CD4-positive, alpha-beta T cell (primary cell): ENCODE data around the gene DHRSX. TPM values are rescaled to one million over a fixed set of nuclear protein-coding genes. Genes with fewer than 3 reads are reported as not detected.
"Not testable (repeated sequence)": the region's sequence is repeated elsewhere in the genome, so short reads cannot be mapped to it uniquely, and the experiment has no call there.

Experiments used
- ATAC-seq: fragments of 200-7000 bp; cut with Tn5 transposase; one replicate; pipeline ENCODE4 v1.10.0; 2022; ENCODE audit warnings: mild to moderate bottlenecking; ENCODE audit not compliant: poor library complexity
- CTCF ChIA-PET: fragments of 350-600 bp; sonication (Branson Sonifier 250); formaldehyde crosslinking; loops from one replicate; lab custom pipeline; 2021; ENCODE audit warnings: antibody characterized with exemption, inconsistent platforms; lab: Charles Lee
- POLR2A ChIA-PET: fragments of 350-600 bp; sonication (Branson Sonifier 250); formaldehyde crosslinking; loops from one replicate; lab custom pipeline; 2021; ENCODE audit warnings: antibody characterized with exemption, inconsistent platforms; lab: Charles Lee
- DNase-seq, 14 experiments: peaks; one replicate each; pipeline ENCODE4 v3.0.0-alpha.2; 2013 to 2020; ENCODE audit warnings: mixed read lengths in 2 of 14
- H3K27ac ChIP-seq, 2 donors: one replicate each; pipeline versions ENCODE4 v1.5.1 to v1.7.0; 2013; ENCODE audit warnings: low read length in 2 of 2, low read depth in 1 of 2, mild to moderate bottlenecking in 1 of 2
- H3K27me3 ChIP-seq, 2 experiments: 1 replicate in 1 of 2; 2 replicates in 1 of 2; pipeline versions ENCODE4 v1.6.1 to v1.7.0; 2013; ENCODE audit warnings: low read length in 2 of 2, control low read depth in 1 of 2, mild to moderate bottlenecking in 1 of 2, moderate library complexity in 1 of 2; ENCODE audit not compliant: insufficient read depth in 2 of 2, control insufficient read depth in 1 of 2
- H3K36me3 ChIP-seq: one replicate; pipeline ENCODE4 v1.6.1; 2013; ENCODE audit warnings: low read length, control low read depth; ENCODE audit not compliant: insufficient read depth
- H3K4me1 ChIP-seq: one replicate; pipeline ENCODE4 v1.6.1; 2013; ENCODE audit warnings: low read length, control low read depth; ENCODE audit not compliant: insufficient read depth
- H3K4me3 ChIP-seq: one replicate; pipeline ENCODE4 v1.5.1; 2013; ENCODE audit warnings: mild to moderate bottlenecking, low read length, moderate library complexity
- H3K9me3 ChIP-seq, 2 experiments: 1 replicate in 1 of 2; 2 replicates in 1 of 2; pipeline versions ENCODE4 v1.6.1 to v1.7.0; 2013; ENCODE audit warnings: low read length in 2 of 2, mild to moderate bottlenecking in 2 of 2, control low read depth in 1 of 2, moderate library complexity in 1 of 2; ENCODE audit not compliant: control insufficient read depth in 1 of 2, insufficient read depth in 1 of 2
- H3K27ac Mint-ChIP-seq: one replicate; pipeline ENCODE4 v1.8.0; 2020; ENCODE audit warnings: mixed read lengths
- H3K27me3 Mint-ChIP-seq: one replicate; pipeline ENCODE4 v1.8.0; 2021; ENCODE audit warnings: mixed read lengths
- H3K36me3 Mint-ChIP-seq: one replicate; pipeline ENCODE4 v1.8.0; 2021; ENCODE audit warnings: low read depth, mixed read lengths
- H3K4me1 Mint-ChIP-seq: one replicate; pipeline ENCODE4 v1.8.0; 2021; ENCODE audit warnings: low read depth, mixed read lengths
- H3K4me3 Mint-ChIP-seq: one replicate; pipeline ENCODE4 v1.8.0; 2020; ENCODE audit warnings: mild to moderate bottlenecking, mixed read lengths
- H3K9me3 Mint-ChIP-seq: one replicate; pipeline ENCODE4 v1.8.0; 2020; ENCODE audit warnings: mixed read lengths
- CTCF ChIP-seq: fragments of 200-600 bp; IDR thresholded peaks from one replicate; pipeline ENCODE4 v1.8.0; 2022; ENCODE audit warnings: antibody characterized with exemption, mild to moderate bottlenecking
- intact Hi-C, 2 experiments: fragments of 100-400 bp; cut with DNase I in 1 of 2; cut with micrococcal nuclease in 1 of 2; formaldehyde crosslinking; loops; one replicate each; pipeline versions ENCODE4 v1.15.1 to v1.9.0; 2023 to 2025; cut with DNase I, micrococcal nuclease
- total RNA-seq, 174 experiments: library from RNA in 2 of 174; stranded (reverse) in 2 of 174; gene quantifications; one replicate each; pipeline ENCODE4 v1.2.3 and lab custom pipeline; 2021 to 2026

The DHRSX gene
- total RNA-seq, 2 experiments from 2014 or later, result 12.1 to 13.9 TPM

GRCh38 chrX:2283111-2283859, 217.5 kb downstream of the DHRSX start:
- no peak for ATAC-seq
- ChIA-PET CTCF (no interaction called here), POLR2A (no interaction called here)
- H3K9me3 ChIP-seq, result no peaks in the 10 kb centered on the region
- no peak for TF ChIP-seq CTCF
- Mint-ChIP-seq H3K4me3 (no peak overlapping the region), H3K27ac (no peak overlapping the region), H3K4me1 (no peaks in the 10 kb centered on the region), H3K27me3 (no peaks in the 10 kb centered on the region), H3K9me3 (peaks cover 8% of the 10 kb centered on the region), H3K36me3 (peaks cover 37% of the 10 kb centered on the region)
- no peaks in the 10 kb centered on the region for H3K27me3 ChIP-seq
- no peak for DNase-seq
- no peaks in the 10 kb centered on the region for H3K4me1 ChIP-seq
- peaks cover 2% of the 10 kb centered on the region for H3K36me3 ChIP-seq
- no peak overlapping the region for H3K27ac ChIP-seq
- intact Hi-C loops, result no loop called here
- no peak overlapping the region for H3K4me3 ChIP-seq

DNA sequence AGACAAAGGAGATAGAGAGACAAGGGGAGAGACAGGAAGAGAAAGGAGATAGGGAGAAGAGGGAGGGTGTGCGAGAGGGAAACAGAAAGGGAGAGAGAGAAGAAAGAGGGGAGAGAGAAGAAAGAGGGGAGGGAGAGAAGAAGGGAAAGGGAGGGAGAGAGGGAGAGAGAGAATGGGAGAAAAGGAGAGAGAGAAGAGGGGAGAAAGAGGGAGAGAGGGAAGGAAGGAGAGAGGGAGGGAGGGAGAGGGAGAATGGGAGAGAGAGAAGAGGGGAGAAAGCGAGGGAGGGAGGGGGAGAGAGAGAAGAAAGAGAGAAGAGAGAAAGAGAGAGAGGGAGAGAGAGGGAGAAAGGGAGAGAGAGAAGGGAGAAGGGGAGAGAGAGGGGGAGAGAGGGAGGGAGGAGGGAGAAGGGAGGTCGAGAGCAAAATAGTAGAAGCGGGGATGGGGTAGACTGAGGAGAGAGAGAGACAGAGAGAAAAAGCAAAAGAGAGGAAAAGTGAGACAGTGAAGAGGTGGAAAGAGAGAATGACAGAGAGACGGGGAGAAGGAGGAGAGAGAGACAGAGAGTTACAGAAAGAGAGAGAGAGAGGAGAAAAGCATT, 218.2 kb downstream of the DHRSX start:
- peaks cover 30% of the 10 kb centered on the region for H3K36me3 Mint-ChIP-seq
- Histone ChIP-seq H3K9me3 (no peaks in the 10 kb centered on the region), H3K4me3 (no peak overlapping the region), H3K36me3 (peaks cover 2% of the 10 kb centered on the region), H3K27me3 (no peaks in the 10 kb centered on the region), H3K4me1 (no peaks in the 10 kb centered on the region), H3K27ac (no peak overlapping the region)
- H3K27me3 Mint-ChIP-seq, result no peaks in the 10 kb centered on the region
- no peak for TF ChIP-seq CTCF
- no peak overlapping the region for H3K27ac Mint-ChIP-seq
- intact Hi-C loops, result no loop called here
- no peak overlapping the region for H3K4me3 Mint-ChIP-seq
- ATAC-seq (no peak), DNase-seq (no peak)
- no peaks in the 10 kb centered on the region for H3K4me1 Mint-ChIP-seq
- CTCF ChIA-PET, result no interaction called here
- H3K9me3 Mint-ChIP-seq, result peaks cover 6% of the 10 kb centered on the region
- POLR2A ChIA-PET, result no interaction called here

- peaks cover 53% of the 10 kb centered on the region for H3K36me3 Mint-ChIP-seq
- CTCF ChIA-PET, result no interaction called here
- Histone ChIP-seq H3K36me3 (no peaks in the 10 kb centered on the region), H3K27me3 (no peaks in the 10 kb centered on the region), H3K27ac (no peak overlapping the region), H3K4me3 (no peak overlapping the region), H3K4me1 (no peaks in the 10 kb centered on the region), H3K9me3 (peaks cover 0 to 14% of the 10 kb centered on the region in 2 experiments)
- no peak for TF ChIP-seq CTCF
- POLR2A ChIA-PET, result no interaction called here
- intact Hi-C loops, result no loop called here
- no peaks in the 10 kb centered on the region for H3K27me3 Mint-ChIP-seq
- H3K4me3 Mint-ChIP-seq, result no peak overlapping the region
- no peak overlapping the region for H3K27ac Mint-ChIP-seq
- no peak for DNase-seq
- no peaks in the 10 kb centered on the region for H3K4me1 Mint-ChIP-seq
- no peak for ATAC-seq
- no peaks in the 10 kb centered on the region for H3K9me3 Mint-ChIP-seq
These were observed 228.4 kb downstream of the DHRSX start for GRCh38 chrX:2272337-2272736.

DNA sequence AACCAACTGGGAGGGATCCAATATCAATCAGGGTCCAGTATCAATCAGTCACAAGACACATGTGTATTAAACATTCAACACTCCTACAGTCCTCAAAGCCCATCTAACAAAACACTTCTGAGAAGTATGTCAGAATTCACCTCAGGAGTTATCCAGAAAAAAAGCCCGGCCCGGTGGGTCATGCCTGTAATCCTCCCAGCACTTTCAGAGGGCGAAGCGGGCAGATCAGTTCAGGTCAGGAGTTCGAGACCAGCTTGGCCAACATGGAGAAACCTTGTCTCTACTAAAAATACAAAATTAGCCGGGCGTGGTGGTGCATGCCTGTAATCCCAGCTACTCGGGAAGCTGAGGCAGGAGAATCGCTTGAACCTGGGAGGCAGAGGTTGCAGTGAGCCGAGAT, 229.2 kb downstream of the DHRSX start:
- ATAC-seq, H3K4me3 Mint-ChIP-seq, H3K4me1 ChIP-seq, CTCF ChIA-PET, H3K27me3 Mint-ChIP-seq, H3K9me3 Mint-ChIP-seq, DNase-seq, POLR2A ChIA-PET, H3K36me3 ChIP-seq, intact Hi-C loops, H3K27me3 ChIP-seq, H3K27ac Mint-ChIP-seq, H3K4me3 ChIP-seq, H3K27ac ChIP-seq, H3K4me1 Mint-ChIP-seq: not testable (repeated sequence)
- peaks cover 59% of the 10 kb centered on the region for H3K36me3 Mint-ChIP-seq
- peaks cover 0 to 14% of the 10 kb centered on the region in 2 experiments for H3K9me3 ChIP-seq

GRCh38 chrX:2270783-2271182, 230.0 kb downstream of the DHRSX start:
- CTCF ChIA-PET, DNase-seq, H3K27me3 ChIP-seq, intact Hi-C loops, H3K4me3 ChIP-seq, H3K27me3 Mint-ChIP-seq, H3K27ac ChIP-seq, H3K9me3 Mint-ChIP-seq, H3K4me1 Mint-ChIP-seq, H3K4me3 Mint-ChIP-seq, POLR2A ChIA-PET, H3K4me1 ChIP-seq, ATAC-seq, H3K27ac Mint-ChIP-seq, H3K36me3 ChIP-seq: not testable (repeated sequence)
- peaks cover 56% of the 10 kb centered on the region for H3K36me3 Mint-ChIP-seq
- H3K9me3 ChIP-seq, result peaks cover 0 to 14% of the 10 kb centered on the region in 2 experiments
